GM23338 (cell line): Measurements from ENCODE around the gene PTPN13. TPM values are rescaled to one million over a fixed set of nuclear protein-coding genes. Genes with fewer than 3 reads are reported as not detected.

ENCODE experiments used
- ATAC-seq: fragments of 200-7000 bp; cut with Tn5 transposase; 3 replicates; pipeline ENCODE4 v1.9.1; 2020
- DNase-seq: peaks from one replicate; pipeline ENCODE4 v3.0.0-alpha.2; 2015; ENCODE audit warnings: low spot score
- H2AFZ ChIP-seq: fragments of 200-600 bp; sonication (generic); 2 replicates; pipeline ENCODE4 v1.8.0; 2016; ENCODE audit warnings: antibody characterized with exemption, mild to moderate bottlenecking, moderate library complexity
- H3F3A ChIP-seq: fragments of 200-600 bp; sonication (generic); replicated peaks from 2 replicates; pipeline ENCODE4 v1.8.0; 2017; ENCODE audit warnings: antibody characterized with exemption, mixed run types, low read depth
- H3K27ac ChIP-seq: fragments of 200-600 bp; sonication (generic); 2 replicates; pipeline ENCODE4 v1.6.1; 2016; ENCODE audit warnings: low read depth
- H3K27me3 ChIP-seq: fragments of 200-600 bp; sonication (generic); 2 replicates; pipeline ENCODE4 v1.8.0; 2016; ENCODE audit warnings: mild to moderate bottlenecking, mixed run types, moderate library complexity; ENCODE audit not compliant: insufficient read depth
- H3K36me3 ChIP-seq: fragments of 200-600 bp; sonication (generic); 2 replicates; pipeline ENCODE4 v1.8.0; 2016; ENCODE audit warnings: mild to moderate bottlenecking; ENCODE audit not compliant: insufficient read depth
- H3K4me1 ChIP-seq: fragments of 200-600 bp; sonication (generic); 2 replicates; pipeline ENCODE4 v1.8.0; 2016; ENCODE audit warnings: mild to moderate bottlenecking, moderate library complexity; ENCODE audit not compliant: insufficient read depth
- H3K4me2 ChIP-seq: fragments of 200-600 bp; sonication (generic); 2 replicates; pipeline ENCODE4 v1.7.1; 2017; ENCODE audit warnings: mixed run types
- H3K4me3 ChIP-seq: fragments of 200-600 bp; sonication (generic); 2 replicates; pipeline ENCODE4 v1.6.1; 2016; ENCODE audit warnings: mixed run types
- H3K79me2 ChIP-seq: fragments of 200-600 bp; sonication (generic); replicated peaks from 2 replicates; pipeline ENCODE4 v1.8.0; 2017; ENCODE audit warnings: mild to moderate bottlenecking; ENCODE audit not compliant: insufficient read depth
- H3K9me2 ChIP-seq: fragments of 200-600 bp; sonication (generic); 2 replicates; pipeline ENCODE4 v1.8.0; 2017; ENCODE audit not compliant: insufficient read depth
- H4K20me1 ChIP-seq: fragments of 200-600 bp; sonication (generic); replicated peaks from 2 replicates; pipeline ENCODE4 v1.8.0; 2017; ENCODE audit warnings: mild to moderate bottlenecking; ENCODE audit not compliant: insufficient read depth
- H3K27ac Mint-ChIP-seq: 2 replicates; pipeline ENCODE4 v1.8.0; 2020; ENCODE audit warnings: inconsistent platforms, mild to moderate bottlenecking, moderate library complexity, mixed read lengths
- H3K27me3 Mint-ChIP-seq: 3 replicates; pipeline ENCODE4 v1.8.0; 2022; ENCODE audit warnings: low read depth, mild to moderate bottlenecking, moderate library complexity, mixed read lengths, inconsistent platforms; ENCODE audit not compliant: insufficient read depth, poor library complexity
- H3K36me3 Mint-ChIP-seq: 3 replicates; pipeline ENCODE4 v1.8.0; 2021; ENCODE audit warnings: low read depth, mild to moderate bottlenecking, inconsistent platforms, moderate library complexity, mixed read lengths
- H3K4me1 Mint-ChIP-seq: 3 replicates; pipeline ENCODE4 v1.8.0; 2020; ENCODE audit warnings: mild to moderate bottlenecking, inconsistent platforms, mixed read lengths
- H3K4me3 Mint-ChIP-seq: 3 replicates; pipeline ENCODE4 v1.8.0; 2021; ENCODE audit warnings: moderate library complexity, mild to moderate bottlenecking, inconsistent platforms, mixed read lengths
- H3K9me3 Mint-ChIP-seq: 3 replicates; pipeline ENCODE4 v1.8.0; 2020; ENCODE audit warnings: moderate library complexity, mild to moderate bottlenecking, inconsistent platforms, mixed read lengths
- EZH2phosphoT487 ChIP-seq: fragments of 200-600 bp; sonication (generic); IDR thresholded peaks from one replicate; pipeline ENCODE4 v1.8.1; 2018; ENCODE audit warnings: antibody characterized with exemption; ENCODE audit not compliant: unreplicated experiment
- JUNB ChIP-seq: IDR thresholded peaks from one replicate; pipeline ENCODE4 v1.6.1; 2016; ENCODE audit warnings: antibody characterized with exemption; ENCODE audit not compliant: unreplicated experiment
- NANOG ChIP-seq: IDR thresholded peaks from 2 replicates; pipeline ENCODE4 v1.6.1; 2016; ENCODE audit warnings: antibody characterized with exemption, borderline replicate concordance
- REST ChIP-seq: IDR thresholded peaks from one replicate; pipeline ENCODE4 v1.6.1; 2018; ENCODE audit warnings: antibody characterized with exemption; ENCODE audit not compliant: unreplicated experiment
- STAT1 ChIP-seq: IDR thresholded peaks from one replicate; pipeline ENCODE4 v1.6.1; 2016; ENCODE audit warnings: antibody characterized with exemption; ENCODE audit not compliant: unreplicated experiment
- ZNF114 ChIP-seq: fragments of 250-450 bp; sonication (Bioruptor Pico); IDR thresholded peaks from 2 replicates; pipeline ENCODE4 v1.5.0; 2020; ENCODE audit warnings: mild to moderate bottlenecking, moderate library complexity
- polyA plus RNA-seq: library from polyadenylated mRNA; unstranded; fragments of >200 nt; fragmentation: Nextera tagmentation; extraction: Ambion mirVana; gene quantifications from 2 replicates; pipeline ENCODE4 v1.2.1, GENCODE V29; 2016
- total RNA-seq: library from RNA; depleted of rRNA; stranded (reverse); fragments of >200 nt; shearing (Covaris generic); gene quantifications from 2 replicates; pipeline ENCODE4 v1.2.3, GENCODE V29; 2014
- TF ChIP-seq, protein P1 (sequence below), 2 experiments: fragments of 200-600 bp in 1 of 2; sonication (generic) in 1 of 2; conservative IDR thresholded peaks; 2 replicates each; pipeline versions ENCODE4 v1.5.1 to v1.6.1; 2016 to 2017; ENCODE audit warnings: antibody characterized with exemption in 2 of 2, low read depth in 2 of 2, mild to moderate bottlenecking in 2 of 2, moderate library complexity in 1 of 2

PTPN13 gene
- total and polyA plus RNA-seq, 2 experiments from 2014 or later, result 12.6 to 49.9 TPM

DNA sequence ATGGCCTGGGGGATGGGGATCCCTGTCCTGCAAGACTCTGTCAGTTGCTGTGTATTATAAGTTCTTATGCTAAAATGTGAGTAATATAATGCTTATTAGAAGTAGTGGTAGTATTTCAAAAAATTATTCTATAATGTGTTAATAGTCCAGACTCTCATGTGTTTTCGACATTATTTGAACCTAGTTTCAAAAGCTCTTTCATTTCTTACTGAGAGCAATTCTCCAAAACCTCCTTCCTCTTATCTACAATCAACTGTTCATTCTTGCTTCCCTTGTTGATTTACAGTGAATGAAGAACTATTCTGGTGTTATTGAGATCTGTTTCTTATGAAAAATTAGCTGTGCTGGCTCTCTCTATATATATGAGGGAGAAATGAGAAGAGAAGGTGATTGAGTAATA, 32.9 kb upstream of the PTPN13 start (continued):
- TF ChIP-seq REST, result no peak
- TF ChIP-seq JUNB, result no peak
- TF ChIP-seq ZNF114 (CRISPR knock-in tag), result no peak
- TF ChIP-seq STAT1, result no peak

- Histone ChIP-seq H3K79me2 (no peaks in the 10 kb centered on the region), H3K27ac (no peak overlapping the region), H3K36me3 (no peaks in the 10 kb centered on the region), H3K4me1 (peaks cover 5% of the 10 kb centered on the region; the same call in 1 of the 2 replicates), H3F3A (no peaks in the 10 kb centered on the region), H3K4me2 (no peak overlapping the region), H3K4me3 (no peak overlapping the region), H3K27me3 (no peaks in the 10 kb centered on the region), H4K20me1 (no peaks in the 10 kb centered on the region), H2AFZ (no peak overlapping the region), H3K9me2 (no peaks in the 10 kb centered on the region)
- TF ChIP-seq, protein P1, sequence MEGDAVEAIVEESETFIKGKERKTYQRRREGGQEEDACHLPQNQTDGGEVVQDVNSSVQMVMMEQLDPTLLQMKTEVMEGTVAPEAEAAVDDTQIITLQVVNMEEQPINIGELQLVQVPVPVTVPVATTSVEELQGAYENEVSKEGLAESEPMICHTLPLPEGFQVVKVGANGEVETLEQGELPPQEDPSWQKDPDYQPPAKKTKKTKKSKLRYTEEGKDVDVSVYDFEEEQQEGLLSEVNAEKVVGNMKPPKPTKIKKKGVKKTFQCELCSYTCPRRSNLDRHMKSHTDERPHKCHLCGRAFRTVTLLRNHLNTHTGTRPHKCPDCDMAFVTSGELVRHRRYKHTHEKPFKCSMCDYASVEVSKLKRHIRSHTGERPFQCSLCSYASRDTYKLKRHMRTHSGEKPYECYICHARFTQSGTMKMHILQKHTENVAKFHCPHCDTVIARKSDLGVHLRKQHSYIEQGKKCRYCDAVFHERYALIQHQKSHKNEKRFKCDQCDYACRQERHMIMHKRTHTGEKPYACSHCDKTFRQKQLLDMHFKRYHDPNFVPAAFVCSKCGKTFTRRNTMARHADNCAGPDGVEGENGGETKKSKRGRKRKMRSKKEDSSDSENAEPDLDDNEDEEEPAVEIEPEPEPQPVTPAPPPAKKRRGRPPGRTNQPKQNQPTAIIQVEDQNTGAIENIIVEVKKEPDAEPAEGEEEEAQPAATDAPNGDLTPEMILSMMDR (conservative IDR thresholded peaks at IDR 0.05; ENCODE audit: low read depth in 2 of 2), result no peak
- no peak for TF ChIP-seq NANOG
- no peak for TF ChIP-seq EZH2phosphoT487
- no peak for TF ChIP-seq REST
- H3K27me3 Mint-ChIP-seq, result no peaks in the 10 kb centered on the region
- no peaks in the 10 kb centered on the region for H3K36me3 Mint-ChIP-seq
- ATAC-seq (no peak), DNase-seq (no peak)
- no peaks in the 10 kb centered on the region for H3K9me3 Mint-ChIP-seq
- H3K4me3 Mint-ChIP-seq, result no peak overlapping the region
- peaks cover 5% of the 10 kb centered on the region for H3K4me1 Mint-ChIP-seq
- no peak overlapping the region for H3K27ac Mint-ChIP-seq
These were observed 30.7 kb upstream of the PTPN13 start for GRCh38 chr4:86563416-86563815.
